Testis (tissue), 3 donors: Measurements from ENCODE around the gene DNM3. TPM values are rescaled to one million over a fixed set of nuclear protein-coding genes. Genes with fewer than 3 reads are reported as not detected.

ENCODE experiments used
- DNase-seq: peaks from one replicate; pipeline ENCODE4 v3.0.0-alpha.2; 2019
- H3K27ac ChIP-seq, 2 donors: fragments of 200-600 bp; sonication (generic); one replicate each; pipeline ENCODE4 v1.5.1; 2019
- H3K27me3 ChIP-seq: fragments of 200-600 bp; sonication (generic); one replicate; pipeline ENCODE4 v1.5.1; 2019
- H3K36me3 ChIP-seq: fragments of 200-600 bp; sonication (generic); one replicate; pipeline ENCODE4 v1.5.1; 2017; ENCODE audit warnings: low read depth; ENCODE audit errors: missing control alignments
- H3K4me1 ChIP-seq: fragments of 200-600 bp; sonication (generic); one replicate; pipeline ENCODE4 v1.5.1; 2019
- H3K4me3 ChIP-seq, 2 donors: fragments of 200-600 bp; sonication (generic); one replicate each; pipeline ENCODE4 v1.5.1; 2017 to 2019
- H3K9me3 ChIP-seq: fragments of 200-600 bp; sonication (generic); one replicate; pipeline ENCODE4 v1.5.1; 2017
- CTCF ChIP-seq, 3 experiments: fragments of 450-650 bp in 2 of 3; fragments of 200-600 bp in 1 of 3; sonication (generic) in 1 of 3; IDR thresholded peaks; one replicate each; pipeline ENCODE4 v1.5.1; 2016 to 2019; ENCODE audit warnings: antibody characterized with exemption in 3 of 3, mild to moderate bottlenecking in 2 of 3, moderate library complexity in 1 of 3
- POLR2A ChIP-seq: fragments of 450-650 bp; IDR thresholded peaks from one replicate; pipeline ENCODE4 v1.6.1; 2017; ENCODE audit warnings: antibody characterized with exemption, mild to moderate bottlenecking, moderate library complexity
- WGBS, 2 donors: methylation state at CpG; one replicate each; pipeline ENCODE4 v1.1.5; 2018; 5-methylcytosine and 5-hydroxymethylcytosine counted together
- intact Hi-C: fragments of 100-400 bp; cut with DNase I; formaldehyde crosslinking; loops from one replicate; pipeline ENCODE4 v1.15.1; 2023; ENCODE audit warnings: low total_unique reads
- polyA plus RNA-seq: library from polyadenylated mRNA; stranded (reverse); fragments of 350-450 nt; fragmentation: Illumina TruSeq; extraction: RNeasy Lipid Tissue Mini Kit (QIAGEN cat#74804); gene quantifications from one replicate; pipeline ENCODE4 v1.2.3, GENCODE V29; 2014; ENCODE audit warnings: low read depth, low replicate concordance; ENCODE audit not compliant: insufficient read depth
- total RNA-seq, 2 donors: library from RNA; depleted of rRNA; stranded (reverse); fragments of >200 nt; gene quantifications; one replicate each; pipeline ENCODE4 v1.2.3, GENCODE V29; 2016

DNM3 gene
- total and polyA plus RNA-seq, 3 donors from 2014 or later, result 4.9 to 10.2 (median 8.4) TPM

GRCh38 chr1:172203135-172203823 lies 362.0 kb downstream of the DNM3 start:
- Histone ChIP-seq H3K27me3 (no peaks in the 10 kb centered on the region), H3K4me1 (no peaks in the 10 kb centered on the region), H3K27ac (no peak overlapping the region), H3K4me3 (no peak overlapping the region), H3K36me3 (no peaks in the 10 kb centered on the region), H3K9me3 (no peaks in the 10 kb centered on the region)
- TF ChIP-seq CTCF (IDR thresholded peaks at IDR 0.05) (no peak), POLR2A (no peak)
- 60 to 69% methylated on average over 8 of the region's 8 CpGs for WGBS, 2 donors
- DNase-seq, result no peak
- intact Hi-C loops, result no loop called here

GRCh38 chr1:172203902-172204301 lies 362.6 kb downstream of the DNM3 start:
- TF ChIP-seq POLR2A, result no peak
- TF ChIP-seq CTCF (IDR thresholded peaks at IDR 0.05), result no peak
- DNase-seq, result no peak
- intact Hi-C loops, result no loop called here

GRCh38 chr1:172206256-172206655 lies 365.0 kb downstream of the DNM3 start:
- H3K36me3 ChIP-seq, result no peaks in the 10 kb centered on the region
- H3K4me3 ChIP-seq, result no peak overlapping the region
- intact Hi-C loops, result no loop called here
- TF ChIP-seq POLR2A, result no peak
- no peak for TF ChIP-seq CTCF (IDR thresholded peaks at IDR 0.05)
- H3K27ac ChIP-seq, result no peak overlapping the region
- H3K4me1 ChIP-seq, result no peaks in the 10 kb centered on the region
- no peaks in the 10 kb centered on the region for H3K9me3 ChIP-seq
- DNase-seq, result no peak
- H3K27me3 ChIP-seq, result no peaks in the 10 kb centered on the region

More at GRCh38 chr1:172203902-172204301, 362.6 kb downstream of the DNM3 start:
- Histone ChIP-seq H3K4me3 (no peak overlapping the region), H3K27ac (no peak overlapping the region), H3K27me3 (no peaks in the 10 kb centered on the region), H3K4me1 (no peaks in the 10 kb centered on the region), H3K36me3 (no peaks in the 10 kb centered on the region), H3K9me3 (no peaks in the 10 kb centered on the region)

DNA sequence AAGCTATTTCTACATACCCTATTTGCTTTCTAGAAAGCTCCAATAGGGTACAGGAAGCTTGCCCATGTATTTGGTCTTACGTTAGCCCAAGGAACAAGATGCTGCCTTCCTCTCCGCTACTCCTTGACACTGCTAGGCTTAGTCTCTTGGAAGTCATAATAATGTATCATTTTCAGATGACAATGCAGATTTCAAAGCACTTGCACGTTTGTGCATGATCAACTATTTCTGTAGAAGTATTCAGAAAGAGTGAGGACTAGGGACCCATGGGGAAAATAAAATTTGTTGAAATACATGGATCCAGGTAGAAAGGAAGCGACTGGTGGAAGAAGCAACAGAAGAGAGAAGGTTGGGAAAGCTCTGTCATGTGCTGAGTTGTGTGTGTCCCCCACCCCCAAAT lies 367.3 kb downstream of the DNM3 start:
- Histone ChIP-seq H3K4me3 (no peak overlapping the region), H3K27ac (no peak overlapping the region), H3K4me1 (no peaks in the 10 kb centered on the region), H3K27me3 (no peaks in the 10 kb centered on the region), H3K9me3 (no peaks in the 10 kb centered on the region), H3K36me3 (no peaks in the 10 kb centered on the region)
- no peak for DNase-seq
- intact Hi-C loops, result no loop called here
- WGBS, 2 donors, result 71 to 85% methylated on average over 4 of the region's 4 CpGs
- TF ChIP-seq POLR2A, result no peak
- no peak for TF ChIP-seq CTCF (IDR thresholded peaks at IDR 0.05)

DNA sequence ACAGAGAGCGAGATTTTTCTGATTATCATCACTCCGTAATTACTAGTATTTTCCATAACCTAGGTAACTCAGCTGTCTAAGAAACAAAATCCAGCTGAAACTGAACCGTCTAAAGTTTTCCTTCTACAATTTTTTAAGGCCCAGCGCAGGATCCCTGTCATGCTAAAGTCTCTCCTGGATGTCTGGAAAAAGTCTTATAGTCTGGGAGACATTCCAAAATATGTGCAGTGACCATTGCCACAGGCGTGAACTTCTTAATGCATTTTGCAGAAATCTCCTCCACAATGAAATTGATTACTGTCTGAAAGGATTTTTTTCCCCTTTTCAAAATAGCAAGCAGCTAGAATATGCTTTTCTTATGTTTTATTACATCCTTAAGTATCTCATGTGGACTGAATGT lies 369.9 kb downstream of the DNM3 start:
- H3K27ac ChIP-seq, result no peak overlapping the region

More for the DNA sequence above, 369.9 kb downstream of the DNM3 start:
- intact Hi-C loops, result no loop called here
- no peak for TF ChIP-seq CTCF (IDR thresholded peaks at IDR 0.05)
- WGBS, 2 donors, result 81 to 95% methylated on average over 5 of the region's 5 CpGs
- Histone ChIP-seq H3K36me3 (no peaks in the 10 kb centered on the region), H3K9me3 (no peaks in the 10 kb centered on the region), H3K4me3 (no peak overlapping the region), H3K4me1 (no peaks in the 10 kb centered on the region), H3K27me3 (no peaks in the 10 kb centered on the region)
- DNase-seq, result no peak
